T-helper 22 cell (primary cell): Measurements from ENCODE around the gene EMC8.
A peak's percentile ranks its signal among the peaks of the same experiment; 100 is the strongest.
"Not testable (repeated sequence)": the region's sequence is repeated elsewhere in the genome, so short reads cannot be mapped to it uniquely, and the experiment has no call there.

Source experiments
- DNase-seq: peaks from one replicate; pipeline ENCODE4 v3.0.0-alpha.2; 2020; ENCODE audit warnings: low read depth

EMC8 gene

GRCh38 chr16:85812811-85813700 is 13.7 kb upstream of the EMC8 start:
- no peak for DNase-seq

GRCh38 chr16:85812031-85812807 is 12.9 kb upstream of the EMC8 start:
- DNase-seq, result no peak

- DNase-seq, result no peak
Measured at GRCh38 chr16:85810742-85811115, 11.4 kb upstream of the EMC8 start.

- DNase-seq, result no peak
Measured at GRCh38 chr16:85810097-85810741, 10.9 kb upstream of the EMC8 start.

GRCh38 chr16:85809645-85810044 is 10.3 kb upstream of the EMC8 start:
- DNase-seq, result no peak

- no peak for DNase-seq
Measured at GRCh38 chr16:85808926-85809325, 9.6 kb upstream of the EMC8 start.

- not testable (repeated sequence) for DNase-seq
Measured at GRCh38 chr16:85808104-85808503, 8.8 kb upstream of the EMC8 start.

GRCh38 chr16:85807340-85807739 is 8.0 kb upstream of the EMC8 start:
- DNase-seq, result not testable (repeated sequence)

- no peak for DNase-seq
Measured at GRCh38 chr16:85806539-85806938, 7.2 kb upstream of the EMC8 start.

GRCh38 chr16:85805442-85806045 is 6.2 kb upstream of the EMC8 start:
- no peak for DNase-seq

GRCh38 chr16:85803570-85803969 is 4.2 kb upstream of the EMC8 start:
- DNase-seq, result no peak

GRCh38 chr16:85800321-85800669 is 951 bp upstream of the EMC8 start:
- peak; percentile 37 for DNase-seq

GRCh38 chr16:85798901-85799496 is 345 bp downstream of the EMC8 start:
- peak; percentile 14 for DNase-seq

GRCh38 chr16:85798283-85798776 is 1.0 kb downstream of the EMC8 start:
- DNase-seq, result no peak

GRCh38 chr16:85796599-85796998 is 2.7 kb downstream of the EMC8 start:
- no peak for DNase-seq

GRCh38 chr16:85796152-85796551 is 3.2 kb downstream of the EMC8 start:
- DNase-seq, result no peak

- DNase-seq, result no peak
Measured at GRCh38 chr16:85794696-85795095, 4.6 kb downstream of the EMC8 start.

- no peak for DNase-seq
Measured at GRCh38 chr16:85793662-85794298, 5.6 kb downstream of the EMC8 start.

- DNase-seq, result no peak
Measured at GRCh38 chr16:85789773-85790172, 9.6 kb downstream of the EMC8 start.

- DNase-seq, result no peak
Measured at GRCh38 chr16:85788819-85789218, 10.5 kb downstream of the EMC8 start.

- DNase-seq, result no peak
Measured at GRCh38 chr16:85785927-85786326, 13.4 kb downstream of the EMC8 start.
